DLD1 (cell line): ENCODE measurements around the gene TJP2.
"Not testable (repeated sequence)": the region's sequence is repeated elsewhere in the genome, so short reads cannot be mapped to it uniquely, and the experiment has no call there.

Experiments used
- in situ Hi-C: cut with HindIII; loops from 2 replicates; pipeline ENCODE4 v1.10.0; 2017; ENCODE audit warnings: low sequenced_read_pairs

TJP2 gene

DNA sequence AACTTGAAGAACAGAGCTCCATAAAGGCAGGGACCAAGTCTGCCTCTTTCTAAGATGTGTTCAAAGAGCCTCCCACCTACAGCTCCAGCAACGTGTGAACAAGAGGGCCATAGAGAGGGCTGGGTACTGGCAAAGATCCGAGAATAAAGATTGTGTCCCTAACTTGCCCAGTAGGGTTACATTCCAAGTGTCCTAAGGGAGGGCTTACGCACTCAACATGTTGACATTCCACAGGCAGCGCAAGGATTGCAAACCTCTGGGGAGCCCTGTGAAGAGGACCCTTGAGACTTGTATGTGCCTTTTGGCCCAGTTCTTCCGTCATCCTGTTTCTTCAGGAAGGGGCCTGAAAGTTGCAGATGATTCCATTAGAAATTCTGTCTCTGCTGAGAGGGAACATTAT, 102.7 kb downstream of the TJP2 start:
- in situ Hi-C loops: no loop called here

DNA sequence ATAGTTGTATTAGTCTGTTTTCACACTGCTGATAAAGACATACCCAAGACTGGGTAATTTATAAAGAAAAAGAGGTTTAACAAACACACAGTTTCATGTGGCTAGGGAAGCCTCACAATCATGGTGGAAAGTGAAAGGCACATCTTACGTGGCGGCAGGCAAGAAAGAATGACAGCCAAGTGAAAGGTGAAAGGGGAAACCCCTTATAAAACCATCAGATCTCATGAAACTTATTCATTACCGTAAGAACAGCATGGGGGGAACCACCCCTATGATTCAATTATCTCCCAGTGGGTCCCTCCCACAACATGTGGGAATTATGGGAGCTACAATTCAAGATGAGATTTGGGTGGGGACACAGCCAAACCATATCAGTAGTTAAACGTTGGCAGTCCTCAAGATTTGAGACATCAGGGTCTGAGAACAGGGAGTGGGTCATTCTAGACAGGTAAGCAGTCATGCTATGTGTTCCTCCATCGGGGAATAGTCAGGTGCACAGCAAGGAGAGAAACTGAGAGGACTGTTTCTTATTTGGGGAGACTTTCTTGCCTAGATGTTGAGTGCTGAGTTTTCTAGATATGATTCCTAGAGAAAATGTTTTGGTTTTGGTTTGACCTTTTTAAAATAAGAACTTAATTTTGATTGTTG, 105.1 kb downstream of the TJP2 start:
- in situ Hi-C loops: no loop called here

DNA sequence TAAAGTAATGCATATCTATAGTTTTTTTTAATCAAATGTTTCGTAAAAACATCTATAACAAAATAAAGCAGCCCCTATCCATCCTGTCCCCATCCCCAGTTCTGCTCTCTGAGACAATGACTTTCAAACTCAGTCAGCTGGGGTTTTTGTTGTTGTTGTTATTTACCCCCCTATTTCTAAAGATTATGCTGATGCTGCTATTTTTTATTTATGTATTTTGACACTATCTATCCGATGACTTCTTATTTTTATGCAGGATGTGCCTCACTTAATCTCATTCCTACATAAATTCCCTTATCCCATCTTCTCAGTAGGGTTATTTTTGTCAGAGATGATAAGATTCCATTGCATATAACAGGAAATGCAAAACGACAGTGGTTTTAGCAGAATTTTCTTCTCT, 105.7 kb downstream of the TJP2 start:
- in situ Hi-C loops: no loop called here

- in situ Hi-C loops: no loop called here
Measured at GRCh38 chr9:69283003-69283402, 108.9 kb downstream of the TJP2 start.

GRCh38 chr9:69292078-69292477, 118.0 kb downstream of the TJP2 start:
- in situ Hi-C loops: no loop called here

- in situ Hi-C loops: no loop called here
Measured at GRCh38 chr9:69293156-69293555, 119.1 kb downstream of the TJP2 start.

GRCh38 chr9:69295872-69296552, 121.9 kb downstream of the TJP2 start:
- in situ Hi-C loops: no loop called here

GRCh38 chr9:69297300-69297980, 123.4 kb downstream of the TJP2 start:
- in situ Hi-C loops: no loop called here

DNA sequence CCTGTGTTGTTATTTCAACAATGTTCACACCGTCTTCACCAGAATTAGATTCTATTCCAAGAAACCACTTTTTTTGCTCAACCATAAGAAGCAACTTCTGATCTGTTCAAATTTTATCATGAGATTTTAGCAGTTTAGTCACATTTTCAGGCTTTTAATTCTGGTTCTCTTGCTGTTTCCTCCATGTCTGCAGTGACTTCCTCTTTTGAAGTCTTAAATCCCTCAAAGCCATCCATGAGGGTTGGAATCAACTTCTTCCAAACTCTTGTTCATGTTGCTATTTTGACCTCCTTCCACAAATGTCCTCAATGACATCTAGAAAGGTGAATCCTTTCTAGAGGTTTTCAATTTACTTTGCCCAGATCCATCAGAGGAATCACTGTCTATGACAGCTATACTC, 125.2 kb downstream of the TJP2 start:
- in situ Hi-C loops: no loop called here

GRCh38 chr9:69299826-69300225, 125.7 kb downstream of the TJP2 start:
- in situ Hi-C loops: no loop called here

DNA sequence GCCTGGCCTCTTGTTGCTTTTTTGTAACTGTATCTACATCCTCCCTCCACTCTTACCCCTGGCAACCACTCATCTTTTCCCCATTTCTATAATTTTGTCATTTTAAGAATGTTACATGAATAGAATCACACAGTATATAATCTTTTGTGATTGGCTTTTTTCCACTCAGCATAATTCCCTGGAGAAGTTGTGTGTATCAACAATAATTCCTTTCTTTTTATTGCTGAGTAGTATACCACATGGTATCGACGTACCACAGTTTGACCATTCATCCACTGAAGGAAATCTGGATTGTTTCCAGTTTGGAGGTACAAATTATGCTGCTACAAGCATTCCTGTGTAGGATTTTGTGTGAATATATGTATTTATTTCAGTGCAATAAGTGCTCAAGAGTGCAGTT, 129.3 kb downstream of the TJP2 start:
- in situ Hi-C loops: no loop called here

DNA sequence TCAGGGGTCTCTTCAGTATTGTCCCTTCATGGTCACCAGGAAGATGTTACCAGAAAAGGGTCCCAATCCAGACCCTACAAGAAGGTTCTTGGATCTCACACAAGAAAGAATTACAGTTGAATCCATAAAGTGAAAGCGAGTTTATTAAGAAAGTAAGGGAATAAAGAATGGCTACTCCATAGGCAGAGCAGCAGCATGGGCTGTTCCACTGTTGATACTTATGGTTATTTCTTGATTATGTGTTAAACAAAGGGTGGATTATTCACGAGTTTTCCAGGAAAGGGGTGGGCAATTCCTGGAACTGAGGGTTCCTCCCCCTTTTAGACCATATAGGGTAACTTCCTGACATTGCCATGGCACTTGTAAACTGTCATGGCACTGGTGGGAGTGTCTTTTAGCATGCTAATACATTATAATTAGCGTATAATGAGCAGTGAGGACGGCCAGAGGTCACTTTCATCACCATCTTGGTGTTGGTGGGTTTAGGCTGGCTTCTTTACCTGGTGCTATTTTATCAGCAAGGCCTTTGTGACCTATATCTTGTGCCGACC, 132.9 kb downstream of the TJP2 start:
- in situ Hi-C loops: not testable (repeated sequence)

DNA sequence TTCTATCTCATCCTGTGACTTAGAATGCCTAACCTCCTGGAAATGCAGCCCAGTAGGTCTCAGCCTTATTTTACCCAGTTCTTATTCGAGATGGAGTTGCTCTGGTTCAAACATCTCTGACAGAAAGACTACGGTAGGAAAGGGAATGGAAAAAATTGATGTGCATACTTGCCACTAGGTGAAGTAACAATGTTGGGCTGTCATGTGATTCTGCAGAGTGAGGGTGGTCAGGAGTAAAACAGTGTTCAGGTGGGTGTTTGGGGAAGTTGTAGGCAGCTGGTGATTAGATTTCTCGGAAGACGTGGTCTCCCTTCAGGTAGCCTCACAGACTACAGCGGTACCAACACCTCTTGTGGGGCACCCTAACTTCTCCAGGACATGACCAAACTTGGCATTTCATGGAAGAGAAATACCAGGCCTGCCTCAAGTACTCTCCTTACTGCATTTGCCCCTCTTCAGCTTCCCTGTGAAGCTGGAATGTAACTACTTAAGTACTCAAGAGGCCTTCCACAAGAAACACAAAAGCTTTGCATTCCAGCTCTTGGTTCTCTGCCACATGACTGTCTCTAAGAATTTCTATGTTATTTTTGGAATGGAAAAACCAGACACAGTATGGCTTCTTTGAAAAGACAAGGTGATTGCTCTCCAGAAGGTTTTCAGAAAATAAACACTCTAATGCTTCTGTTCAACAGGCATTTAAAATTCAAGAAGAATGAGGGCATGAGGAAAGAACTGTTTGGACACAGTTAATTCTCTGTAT, 133.5 kb downstream of the TJP2 start:
- in situ Hi-C loops: no loop called here

GRCh38 chr9:69308206-69308931, 134.3 kb downstream of the TJP2 start:
- in situ Hi-C loops: no loop called here

GRCh38 chr9:69313175-69313574, 139.1 kb downstream of the TJP2 start:
- in situ Hi-C loops: no loop called here

DNA sequence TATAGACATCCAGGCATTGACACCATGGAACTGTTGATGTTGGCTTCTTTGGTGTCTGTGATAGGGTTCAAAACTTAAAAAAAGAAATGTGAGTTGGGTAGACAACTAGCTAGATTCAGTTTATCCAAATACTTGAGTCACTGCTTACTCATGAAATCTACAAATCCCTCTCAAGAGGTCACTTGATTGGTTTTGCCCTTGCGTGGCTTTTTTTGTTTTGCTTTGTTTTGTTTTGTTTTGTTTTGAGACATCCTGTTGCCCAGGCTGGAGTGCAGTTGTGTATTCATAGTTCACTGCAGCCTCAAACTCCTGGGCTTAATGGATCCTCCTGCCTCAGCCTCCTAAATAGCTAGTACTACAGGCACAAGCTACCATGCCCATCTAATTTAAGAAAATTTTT, 140.5 kb downstream of the TJP2 start:
- in situ Hi-C loops: no loop called here

GRCh38 chr9:69317081-69317480, 143.0 kb downstream of the TJP2 start:
- in situ Hi-C loops: no loop called here

DNA sequence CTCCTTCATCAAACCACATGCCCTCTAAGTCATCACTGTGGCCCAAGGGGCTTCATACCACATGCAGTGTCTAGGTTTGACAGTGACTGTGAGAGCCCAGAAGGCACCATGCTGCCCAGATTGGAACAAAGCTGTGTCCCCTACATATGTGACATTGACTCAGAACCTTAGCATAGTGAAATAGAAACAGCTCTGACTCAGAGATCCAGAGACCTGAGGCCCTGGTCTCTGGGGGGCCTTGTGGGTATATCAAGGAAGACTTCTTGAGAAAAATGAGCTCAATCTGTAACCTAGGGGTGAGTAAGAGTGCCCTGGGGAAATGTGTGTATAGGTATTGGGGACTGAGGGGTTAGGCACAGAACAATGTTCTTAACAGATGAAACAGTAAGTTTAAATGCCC, 143.8 kb downstream of the TJP2 start:
- in situ Hi-C loops: no loop called here

DNA sequence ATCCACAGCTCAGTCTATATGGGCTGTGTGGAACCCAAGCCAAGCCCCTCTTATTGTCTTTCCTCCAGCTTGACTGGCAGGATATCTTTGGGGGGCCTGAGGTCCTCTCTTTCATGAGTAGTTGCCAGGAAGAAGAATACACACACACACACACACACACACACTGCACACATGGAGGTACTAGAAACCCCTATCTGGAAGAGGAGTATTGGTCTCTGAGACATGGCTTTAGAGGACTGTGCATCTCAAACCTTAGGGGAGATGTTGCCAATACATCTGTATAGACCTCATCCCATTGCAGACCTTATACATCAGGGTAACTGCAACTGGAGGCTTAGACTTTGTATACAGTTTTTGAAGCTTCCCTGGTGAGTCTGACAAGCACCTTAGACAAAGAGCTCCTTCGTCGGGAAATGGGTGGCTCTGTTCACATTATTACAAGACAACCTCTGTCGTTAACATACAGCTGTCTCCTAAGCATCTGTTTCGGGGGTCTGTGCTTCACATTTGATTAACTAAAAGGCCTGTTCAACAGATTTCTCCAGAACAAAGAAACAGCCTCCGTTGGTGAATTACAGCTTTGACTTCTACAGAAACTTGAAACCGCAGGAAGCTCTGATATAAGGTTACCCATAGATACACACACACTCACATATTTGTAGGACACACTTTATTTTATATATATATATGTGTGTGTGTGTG, 145.4 kb downstream of the TJP2 start:
- in situ Hi-C loops: no loop called here

GRCh38 chr9:69322256-69322655, 148.2 kb downstream of the TJP2 start:
- in situ Hi-C loops: no loop called here
